HCT116 (cell line): ENCODE results near the gene ANHX. TPM values are rescaled to one million over a fixed set of nuclear protein-coding genes. Genes with fewer than 3 reads are reported as not detected.

ENCODE experiments used
- ATAC-seq: fragments of 200-7000 bp; cut with Tn5 transposase; 2 replicates; pipeline ENCODE4 v1.9.1; 2020; ENCODE audit warnings: mild to moderate bottlenecking, moderate library complexity
- BruUV-seq: library from RNA; stranded (reverse); fragments of 400-500 nt; replicated peaks from 2 replicates; lab custom pipeline; 2021; lab: Mats Ljungman, UMichigan
- CTCF ChIA-PET: fragments of 300-600 bp; sonication (Branson Sonifier 250); formaldehyde crosslinking; loops from one replicate; lab custom pipeline; 2021; ENCODE audit warnings: antibody characterized with exemption; lab: Charles Lee
- POLR2A ChIA-PET: fragments of 300-600, 350-600 bp; sonication (Branson Sonifier 250); formaldehyde crosslinking; loops from one replicate; lab custom pipeline; 2021; ENCODE audit warnings: antibody characterized with exemption; lab: Charles Lee
- RAD21 ChIA-PET, 2 experiments: fragments of 300-600 bp; sonication (Branson Sonifier 250); formaldehyde crosslinking; loops; one replicate each; lab custom pipeline; 2023; ENCODE audit warnings: low total read pairs in 2 of 2; ENCODE audit not compliant: uncharacterized antibody in 2 of 2, unreplicated experiment in 2 of 2, low non-redundant PET in 1 of 2; lab: Charles Lee
- DNase-seq: peaks from one replicate; pipeline ENCODE4 v3.0.0-alpha.2; 2010; ENCODE audit warnings: low read depth, low spot score
- H2AFZ ChIP-seq: fragments of 200-600 bp; shearing (Covaris generic), sonication (generic); 2 replicates; pipeline ENCODE4 v1.6.1; 2017; ENCODE audit warnings: low read depth, mixed run types, mixed read lengths, antibody characterized with exemption, low read length; ENCODE audit not compliant: poor library complexity, severe bottlenecking
- H3K27ac ChIP-seq: 2 replicates; pipeline ENCODE4 v1.5.1; 2012; ENCODE audit warnings: low read depth, low read length
- H3K27me3 ChIP-seq: fragments of 200-600 bp; sonication (generic); 2 replicates; pipeline ENCODE4 v1.6.1; 2016; ENCODE audit warnings: mixed run types, low read length, mixed read lengths; ENCODE audit not compliant: insufficient read depth
- H3K36me3 ChIP-seq, 2 experiments: fragments of 200-500 bp in 1 of 2; fragments of 200-600 bp in 1 of 2; sonication (Bioruptor generic) in 1 of 2; sonication (generic) in 1 of 2; 2 replicates each; pipeline versions ENCODE4 v1.5.1 to v1.6.1; 2014 to 2016; ENCODE audit warnings: low read length in 2 of 2, inconsistent platforms in 1 of 2, mixed read lengths in 1 of 2, mixed run types in 1 of 2; ENCODE audit not compliant: insufficient read depth in 2 of 2, control insufficient read depth in 1 of 2
- H3K4me1 ChIP-seq, 2 experiments: fragments of 200-600 bp in 1 of 2; sonication (generic) in 1 of 2; 2 replicates each; pipeline versions ENCODE4 v1.5.1 to v1.6.1; 2012 to 2017; ENCODE audit warnings: low read length in 2 of 2, inconsistent platforms in 1 of 2, mild to moderate bottlenecking in 1 of 2, mixed read lengths in 1 of 2, mixed run types in 1 of 2, moderate library complexity in 1 of 2; ENCODE audit not compliant: insufficient read depth in 2 of 2, control insufficient read depth in 1 of 2
- H3K4me2 ChIP-seq: fragments of 200-600 bp; sonication (generic); 2 replicates; pipeline ENCODE4 v1.6.1; 2017; ENCODE audit warnings: mixed run types, low read length, mixed read lengths
- H3K4me3 ChIP-seq, 2 experiments: fragments of 200-600 bp in 1 of 2; sonication (generic) in 1 of 2; replicated peaks in 1 of 2; 2 replicates each; pipeline ENCODE4 v1.5.1; 2011 to 2016; ENCODE audit warnings: low read length in 2 of 2, control low read depth in 1 of 2, low read depth in 1 of 2, mild to moderate bottlenecking in 1 of 2, mixed read lengths in 1 of 2, mixed run types in 1 of 2
- H3K79me2 ChIP-seq: fragments of 200-600 bp; sonication (generic); 2 replicates; pipeline ENCODE4 v1.6.1; 2017; ENCODE audit warnings: mild to moderate bottlenecking, mixed run types, low read length, moderate library complexity, mixed read lengths; ENCODE audit not compliant: insufficient read depth
- H3K9ac ChIP-seq: fragments of 200-600 bp; sonication (generic); 2 replicates; pipeline ENCODE4 v1.6.1; 2016; ENCODE audit warnings: low read length, mixed read lengths
- H3K9me2 ChIP-seq: fragments of 200-600 bp; sonication (generic), shearing (Covaris generic); 2 replicates; pipeline ENCODE4 v1.6.1; 2017; ENCODE audit warnings: mixed run types, mild to moderate bottlenecking, moderate library complexity; ENCODE audit not compliant: insufficient read depth
- H3K9me3 ChIP-seq, 2 experiments: fragments of 200-500 bp in 1 of 2; fragments of 200-600 bp in 1 of 2; sonication (Bioruptor generic) in 1 of 2; sonication (generic) in 1 of 2; 2 replicates each; pipeline ENCODE4 v1.6.1; 2014 to 2017; ENCODE audit warnings: low read length in 2 of 2, mixed read lengths in 2 of 2, inconsistent platforms in 1 of 2, low read depth in 1 of 2, mild to moderate bottlenecking in 1 of 2, mixed run types in 1 of 2, moderate library complexity in 1 of 2; ENCODE audit not compliant: control insufficient read depth in 1 of 2, insufficient read depth in 1 of 2
- H4K20me1 ChIP-seq: fragments of 200-600 bp; sonication (generic), shearing (Covaris generic); 2 replicates; pipeline ENCODE4 v1.6.1; 2017; ENCODE audit warnings: mixed run types, mild to moderate bottlenecking, moderate library complexity; ENCODE audit not compliant: insufficient read depth
- CEBPB ChIP-seq: IDR thresholded peaks from 2 replicates; pipeline ENCODE4 v1.6.1; 2012; ENCODE audit warnings: low read depth
- ELF1 ChIP-seq: IDR thresholded peaks from 2 replicates; pipeline ENCODE4 v1.6.1; 2012; ENCODE audit warnings: low read depth, borderline replicate concordance
- EZH2 ChIP-seq: fragments of 200-600 bp; sonication (generic); IDR thresholded peaks from 2 replicates; pipeline ENCODE4 v1.6.1; 2017; ENCODE audit warnings: antibody characterized with exemption, mixed run types
- FOSL1 ChIP-seq: IDR thresholded peaks from 2 replicates; pipeline ENCODE4 v1.6.1; 2012; ENCODE audit warnings: low read depth
- POLR2AphosphoS5 ChIP-seq: IDR thresholded peaks from 2 replicates; pipeline ENCODE4 v1.6.1; 2011; ENCODE audit warnings: mild to moderate bottlenecking, low read depth, low read length, moderate library complexity
- RAD21 ChIP-seq: IDR thresholded peaks from 2 replicates; pipeline ENCODE4 v1.6.1; 2012; ENCODE audit warnings: low read depth, mild to moderate bottlenecking
- SIN3A ChIP-seq: IDR thresholded peaks from 2 replicates; pipeline ENCODE4 v1.6.1; 2012; ENCODE audit warnings: low read depth
- ZFX ChIP-seq: fragments of 450-650 bp; IDR thresholded peaks from 2 replicates; pipeline ENCODE4 v1.6.1; 2017
- intact Hi-C: fragments of 100-400 bp; cut with micrococcal nuclease; formaldehyde crosslinking; loops from 2 replicates; pipeline ENCODE4 v1.10.0; 2022
- total RNA-seq: library from RNA; stranded (reverse); gene quantifications from one replicate; pipeline ENCODE4 v1.2.1, GENCODE V29; 2021; ENCODE audit not compliant: unreplicated experiment
- TF ChIP-seq, protein P1 (sequence below): IDR thresholded peaks from 2 replicates; pipeline ENCODE4 v1.6.1; 2011; ENCODE audit warnings: mild to moderate bottlenecking, low read length, moderate library complexity; ENCODE audit not compliant: insufficient replicate concordance; ENCODE audit errors: extremely low read depth
- TF ChIP-seq, protein P2 (sequence below): IDR thresholded peaks from 2 replicates; pipeline ENCODE4 v1.6.1; 2012
- TF ChIP-seq, protein P3 (sequence below), 3 experiments: fragments of 200-600 bp in 1 of 3; sonication (generic) in 1 of 3; IDR thresholded peaks in 2 of 3; conservative IDR thresholded peaks in 1 of 3; 2 replicates each; pipeline ENCODE4 v1.5.1; 2012 to 2017; ENCODE audit warnings: low read depth in 2 of 3, low read length in 2 of 3, antibody characterized with exemption in 1 of 3, borderline replicate concordance in 1 of 3, control low read depth in 1 of 3, mild to moderate bottlenecking in 1 of 3, mixed read lengths in 1 of 3, mixed run types in 1 of 3, moderate library complexity in 1 of 3; ENCODE audit not compliant: insufficient read depth in 1 of 3
- TF ChIP-seq, protein P4 (sequence below): IDR thresholded peaks from 2 replicates; pipeline ENCODE4 v1.6.1; 2012; ENCODE audit warnings: low read depth
- TF ChIP-seq, protein P5 (sequence below): IDR thresholded peaks from 2 replicates; pipeline ENCODE4 v1.6.1; 2012

Gene ANHX
- total RNA-seq, 1 experiment from 2014 or later: not detected

DNA sequence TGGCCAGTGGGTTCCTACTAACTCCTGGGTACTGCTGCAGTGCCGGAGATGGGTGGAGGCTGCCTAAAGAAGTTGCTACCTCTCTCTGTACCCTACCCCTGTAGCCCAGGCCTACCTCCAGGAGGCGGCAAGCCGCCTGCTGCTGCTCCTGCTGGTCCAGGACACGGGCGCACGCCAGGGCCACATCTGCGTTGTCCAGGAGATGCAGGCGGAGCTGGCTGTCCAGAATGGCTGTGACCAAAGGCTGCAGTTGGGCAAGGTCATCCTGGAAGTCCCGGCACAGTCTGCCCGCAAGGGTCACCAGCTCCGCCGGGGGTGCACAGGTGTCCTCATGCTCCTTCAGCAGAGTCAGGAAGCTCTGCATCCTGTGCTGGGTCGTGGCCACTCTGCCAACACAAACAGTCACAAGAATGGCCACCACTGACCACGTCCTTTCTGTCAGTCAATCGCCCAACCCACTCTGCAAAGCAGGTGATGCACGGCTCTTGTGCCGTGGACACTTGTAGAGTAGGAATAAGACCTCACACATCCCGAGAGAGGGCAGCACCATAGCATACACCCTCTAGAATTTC lies 1.6 kb downstream of the ANHX start (continued):
- TF ChIP-seq, protein P1, sequence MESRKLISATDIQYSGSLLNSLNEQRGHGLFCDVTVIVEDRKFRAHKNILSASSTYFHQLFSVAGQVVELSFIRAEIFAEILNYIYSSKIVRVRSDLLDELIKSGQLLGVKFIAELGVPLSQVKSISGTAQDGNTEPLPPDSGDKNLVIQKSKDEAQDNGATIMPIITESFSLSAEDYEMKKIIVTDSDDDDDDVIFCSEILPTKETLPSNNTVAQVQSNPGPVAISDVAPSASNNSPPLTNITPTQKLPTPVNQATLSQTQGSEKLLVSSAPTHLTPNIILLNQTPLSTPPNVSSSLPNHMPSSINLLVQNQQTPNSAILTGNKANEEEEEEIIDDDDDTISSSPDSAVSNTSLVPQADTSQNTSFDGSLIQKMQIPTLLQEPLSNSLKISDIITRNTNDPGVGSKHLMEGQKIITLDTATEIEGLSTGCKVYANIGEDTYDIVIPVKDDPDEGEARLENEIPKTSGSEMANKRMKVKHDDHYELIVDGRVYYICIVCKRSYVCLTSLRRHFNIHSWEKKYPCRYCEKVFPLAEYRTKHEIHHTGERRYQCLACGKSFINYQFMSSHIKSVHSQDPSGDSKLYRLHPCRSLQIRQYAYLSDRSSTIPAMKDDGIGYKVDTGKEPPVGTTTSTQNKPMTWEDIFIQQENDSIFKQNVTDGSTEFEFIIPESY: no peak
- TF ChIP-seq, protein P2, sequence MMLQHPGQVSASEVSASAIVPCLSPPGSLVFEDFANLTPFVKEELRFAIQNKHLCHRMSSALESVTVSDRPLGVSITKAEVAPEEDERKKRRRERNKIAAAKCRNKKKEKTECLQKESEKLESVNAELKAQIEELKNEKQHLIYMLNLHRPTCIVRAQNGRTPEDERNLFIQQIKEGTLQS: no peak
- TF ChIP-seq POLR2AphosphoS5 (no peak), RAD21 (no peak), EZH2 (no peak), SIN3A (no peak), CEBPB (no peak)
- TF ChIP-seq, protein P3, sequence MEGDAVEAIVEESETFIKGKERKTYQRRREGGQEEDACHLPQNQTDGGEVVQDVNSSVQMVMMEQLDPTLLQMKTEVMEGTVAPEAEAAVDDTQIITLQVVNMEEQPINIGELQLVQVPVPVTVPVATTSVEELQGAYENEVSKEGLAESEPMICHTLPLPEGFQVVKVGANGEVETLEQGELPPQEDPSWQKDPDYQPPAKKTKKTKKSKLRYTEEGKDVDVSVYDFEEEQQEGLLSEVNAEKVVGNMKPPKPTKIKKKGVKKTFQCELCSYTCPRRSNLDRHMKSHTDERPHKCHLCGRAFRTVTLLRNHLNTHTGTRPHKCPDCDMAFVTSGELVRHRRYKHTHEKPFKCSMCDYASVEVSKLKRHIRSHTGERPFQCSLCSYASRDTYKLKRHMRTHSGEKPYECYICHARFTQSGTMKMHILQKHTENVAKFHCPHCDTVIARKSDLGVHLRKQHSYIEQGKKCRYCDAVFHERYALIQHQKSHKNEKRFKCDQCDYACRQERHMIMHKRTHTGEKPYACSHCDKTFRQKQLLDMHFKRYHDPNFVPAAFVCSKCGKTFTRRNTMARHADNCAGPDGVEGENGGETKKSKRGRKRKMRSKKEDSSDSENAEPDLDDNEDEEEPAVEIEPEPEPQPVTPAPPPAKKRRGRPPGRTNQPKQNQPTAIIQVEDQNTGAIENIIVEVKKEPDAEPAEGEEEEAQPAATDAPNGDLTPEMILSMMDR (IDR thresholded peaks at IDR 0.05 in 2 of 3, conservative IDR thresholded peaks at IDR 0.05 in 1 of 3; ENCODE audit: borderline replicate concordance in 1 of 3, insufficient read depth in 1 of 3, low read depth in 2 of 3, low read length in 2 of 3): no peak

DNA sequence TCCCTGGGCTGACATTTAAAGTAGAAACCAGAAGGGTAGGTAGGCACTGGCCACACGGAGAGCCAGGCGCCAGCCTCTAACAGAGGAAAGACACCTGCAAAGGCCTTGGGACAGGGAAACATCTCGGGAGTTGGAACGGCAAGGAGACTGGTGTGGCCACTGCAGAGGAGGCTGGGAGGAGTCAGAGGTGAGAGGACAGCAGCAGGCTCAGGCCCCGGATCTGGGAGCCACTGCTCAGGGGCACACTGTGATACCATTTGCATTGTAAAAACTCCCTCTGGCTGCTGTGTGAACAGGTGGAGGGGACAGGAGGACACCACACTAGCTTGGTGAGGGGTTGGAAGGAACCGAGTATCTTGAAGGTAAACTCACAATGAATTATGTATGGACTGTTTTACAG lies 2.7 kb downstream of the ANHX start:
- ATAC-seq (no peak), DNase-seq (no peak)
- Histone ChIP-seq H3K4me3 (no peak overlapping the region), H3K27me3 (no peaks in the 10 kb centered on the region), H3K9ac (no peak overlapping the region), H3K4me1 (no peaks in the 10 kb centered on the region), H4K20me1 (no peaks in the 10 kb centered on the region), H3K9me3 (peaks cover 8 to 9% of the 10 kb centered on the region in 2 experiments; a peak in 2 of 4 replicates), H3K9me2 (no peaks in the 10 kb centered on the region), H2AFZ (no peak overlapping the region), H3K79me2 (no peaks in the 10 kb centered on the region), H3K4me2 (no peak overlapping the region), H3K36me3 (no peaks in the 10 kb centered on the region), H3K27ac (no peak overlapping the region)
- ChIA-PET RAD21 (no interaction called here), CTCF (no interaction called here), POLR2A (no interaction called here)
- no TSS peak for BruUV-seq
- intact Hi-C loops: no loop called here
- TF ChIP-seq ELF1: no peak
- TF ChIP-seq, protein P4, sequence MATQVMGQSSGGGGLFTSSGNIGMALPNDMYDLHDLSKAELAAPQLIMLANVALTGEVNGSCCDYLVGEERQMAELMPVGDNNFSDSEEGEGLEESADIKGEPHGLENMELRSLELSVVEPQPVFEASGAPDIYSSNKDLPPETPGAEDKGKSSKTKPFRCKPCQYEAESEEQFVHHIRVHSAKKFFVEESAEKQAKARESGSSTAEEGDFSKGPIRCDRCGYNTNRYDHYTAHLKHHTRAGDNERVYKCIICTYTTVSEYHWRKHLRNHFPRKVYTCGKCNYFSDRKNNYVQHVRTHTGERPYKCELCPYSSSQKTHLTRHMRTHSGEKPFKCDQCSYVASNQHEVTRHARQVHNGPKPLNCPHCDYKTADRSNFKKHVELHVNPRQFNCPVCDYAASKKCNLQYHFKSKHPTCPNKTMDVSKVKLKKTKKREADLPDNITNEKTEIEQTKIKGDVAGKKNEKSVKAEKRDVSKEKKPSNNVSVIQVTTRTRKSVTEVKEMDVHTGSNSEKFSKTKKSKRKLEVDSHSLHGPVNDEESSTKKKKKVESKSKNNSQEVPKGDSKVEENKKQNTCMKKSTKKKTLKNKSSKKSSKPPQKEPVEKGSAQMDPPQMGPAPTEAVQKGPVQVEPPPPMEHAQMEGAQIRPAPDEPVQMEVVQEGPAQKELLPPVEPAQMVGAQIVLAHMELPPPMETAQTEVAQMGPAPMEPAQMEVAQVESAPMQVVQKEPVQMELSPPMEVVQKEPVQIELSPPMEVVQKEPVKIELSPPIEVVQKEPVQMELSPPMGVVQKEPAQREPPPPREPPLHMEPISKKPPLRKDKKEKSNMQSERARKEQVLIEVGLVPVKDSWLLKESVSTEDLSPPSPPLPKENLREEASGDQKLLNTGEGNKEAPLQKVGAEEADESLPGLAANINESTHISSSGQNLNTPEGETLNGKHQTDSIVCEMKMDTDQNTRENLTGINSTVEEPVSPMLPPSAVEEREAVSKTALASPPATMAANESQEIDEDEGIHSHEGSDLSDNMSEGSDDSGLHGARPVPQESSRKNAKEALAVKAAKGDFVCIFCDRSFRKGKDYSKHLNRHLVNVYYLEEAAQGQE: no peak
- no peak for TF ChIP-seq ZFX
- TF ChIP-seq, protein P5, sequence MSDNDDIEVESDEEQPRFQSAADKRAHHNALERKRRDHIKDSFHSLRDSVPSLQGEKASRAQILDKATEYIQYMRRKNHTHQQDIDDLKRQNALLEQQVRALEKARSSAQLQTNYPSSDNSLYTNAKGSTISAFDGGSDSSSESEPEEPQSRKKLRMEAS: no peak
- no peak for TF ChIP-seq POLR2AphosphoS5
- no peak for TF ChIP-seq FOSL1
- TF ChIP-seq, protein P3 (IDR thresholded peaks at IDR 0.05 in 2 of 3, conservative IDR thresholded peaks at IDR 0.05 in 1 of 3; ENCODE audit: borderline replicate concordance in 1 of 3, insufficient read depth in 1 of 3, low read depth in 2 of 3, low read length in 2 of 3): no peak
- TF ChIP-seq, protein P2: no peak
